ENCODE data around the gene BGLAP.

BGLAP gene

GRCh38 chr1:156228501-156228900 lies 13.5 kb upstream of the BGLAP start:
- DNase-seq = no peak

- no peak for DNase-seq
Observed at GRCh38 chr1:156229809-156230472, 12.0 kb upstream of the BGLAP start.

- no peak for DNase-seq
Observed at GRCh38 chr1:156230473-156230837, 11.5 kb upstream of the BGLAP start.

GRCh38 chr1:156232201-156232894 lies 9.6 kb upstream of the BGLAP start:
- DNase-seq = no peak

GRCh38 chr1:156233426-156234127 lies 8.4 kb upstream of the BGLAP start:
- no peak for DNase-seq

- no peak for DNase-seq
Observed at GRCh38 chr1:156236164-156236563, 5.8 kb upstream of the BGLAP start.

GRCh38 chr1:156238248-156238647 lies 3.7 kb upstream of the BGLAP start:
- no peak for DNase-seq

GRCh38 chr1:156241311-156241811 lies 623 bp upstream of the BGLAP start:
- no peak for DNase-seq

- no peak for DNase-seq
Observed at GRCh38 chr1:156242738-156243137, 754 bp downstream of the BGLAP start.

GRCh38 chr1:156244126-156244525 lies 2.1 kb downstream of the BGLAP start:
- DNase-seq = no peak

GRCh38 chr1:156244712-156245111 lies 2.7 kb downstream of the BGLAP start:
- DNase-seq = no peak

GRCh38 chr1:156245451-156246232 lies 3.7 kb downstream of the BGLAP start:
- no peak for DNase-seq

GRCh38 chr1:156246241-156246780 lies 4.3 kb downstream of the BGLAP start:
- no peak for DNase-seq

- no peak for DNase-seq
Observed at GRCh38 chr1:156246781-156247459, 4.9 kb downstream of the BGLAP start.

GRCh38 chr1:156247460-156248322 lies 5.7 kb downstream of the BGLAP start, which contains the start of gene PAQR6:
TSS of gene PAQR6 (minus strand) at chr1:156248056. CDS start at chr1:156246731, 1,325 bp downstream.
- DNase-seq = no peak

- no peak for DNase-seq
Observed at GRCh38 chr1:156248323-156248683, 6.3 kb downstream of the BGLAP start.

- no peak for DNase-seq
Observed at GRCh38 chr1:156249593-156249992, 7.6 kb downstream of the BGLAP start.

- no peak for DNase-seq
Observed at GRCh38 chr1:156251527-156251926, 9.5 kb downstream of the BGLAP start.

- no peak for DNase-seq
Observed at GRCh38 chr1:156253634-156254033, 11.7 kb downstream of the BGLAP start.

- no peak for DNase-seq
Observed at GRCh38 chr1:156257711-156258110, 15.7 kb downstream of the BGLAP start.

GRCh38 chr1:156258859-156259258 lies 16.9 kb downstream of the BGLAP start:
- DNase-seq = no peak
